ENCODE data around the gene TOMM40L.

The TOMM40L gene

DNA sequence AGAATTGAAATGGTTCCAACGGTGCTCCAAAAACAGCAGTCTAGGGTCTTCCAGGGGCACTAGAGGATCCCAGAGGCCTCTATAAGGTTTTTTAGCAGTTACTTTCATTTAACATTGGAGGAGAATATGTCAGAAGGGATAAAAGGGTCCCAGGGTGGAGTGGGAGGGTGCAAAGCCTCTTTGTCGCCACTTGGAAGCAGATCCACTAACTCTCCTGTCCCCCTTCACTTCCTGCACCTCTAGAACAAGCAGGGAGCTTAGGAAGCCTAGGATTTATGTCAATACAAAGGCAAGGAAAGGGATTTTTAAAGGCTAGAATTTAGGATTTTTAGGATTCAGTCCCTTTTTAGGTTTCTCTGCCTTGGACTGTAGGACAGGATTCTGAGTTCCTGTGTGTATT is 41.0 kb downstream of the TOMM40L start:
- DNase-seq (ENCODE audit: low read depth), result no peak
- TF ChIP-seq, protein P1, sequence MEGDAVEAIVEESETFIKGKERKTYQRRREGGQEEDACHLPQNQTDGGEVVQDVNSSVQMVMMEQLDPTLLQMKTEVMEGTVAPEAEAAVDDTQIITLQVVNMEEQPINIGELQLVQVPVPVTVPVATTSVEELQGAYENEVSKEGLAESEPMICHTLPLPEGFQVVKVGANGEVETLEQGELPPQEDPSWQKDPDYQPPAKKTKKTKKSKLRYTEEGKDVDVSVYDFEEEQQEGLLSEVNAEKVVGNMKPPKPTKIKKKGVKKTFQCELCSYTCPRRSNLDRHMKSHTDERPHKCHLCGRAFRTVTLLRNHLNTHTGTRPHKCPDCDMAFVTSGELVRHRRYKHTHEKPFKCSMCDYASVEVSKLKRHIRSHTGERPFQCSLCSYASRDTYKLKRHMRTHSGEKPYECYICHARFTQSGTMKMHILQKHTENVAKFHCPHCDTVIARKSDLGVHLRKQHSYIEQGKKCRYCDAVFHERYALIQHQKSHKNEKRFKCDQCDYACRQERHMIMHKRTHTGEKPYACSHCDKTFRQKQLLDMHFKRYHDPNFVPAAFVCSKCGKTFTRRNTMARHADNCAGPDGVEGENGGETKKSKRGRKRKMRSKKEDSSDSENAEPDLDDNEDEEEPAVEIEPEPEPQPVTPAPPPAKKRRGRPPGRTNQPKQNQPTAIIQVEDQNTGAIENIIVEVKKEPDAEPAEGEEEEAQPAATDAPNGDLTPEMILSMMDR (IDR thresholded peaks at IDR 0.05; ENCODE audit: control insufficient read depth, extremely low read depth, insufficient read depth), result no peak
- H3K4me3 ChIP-seq (ENCODE audit: low read depth, low read length), result no peak overlapping the region

DNA sequence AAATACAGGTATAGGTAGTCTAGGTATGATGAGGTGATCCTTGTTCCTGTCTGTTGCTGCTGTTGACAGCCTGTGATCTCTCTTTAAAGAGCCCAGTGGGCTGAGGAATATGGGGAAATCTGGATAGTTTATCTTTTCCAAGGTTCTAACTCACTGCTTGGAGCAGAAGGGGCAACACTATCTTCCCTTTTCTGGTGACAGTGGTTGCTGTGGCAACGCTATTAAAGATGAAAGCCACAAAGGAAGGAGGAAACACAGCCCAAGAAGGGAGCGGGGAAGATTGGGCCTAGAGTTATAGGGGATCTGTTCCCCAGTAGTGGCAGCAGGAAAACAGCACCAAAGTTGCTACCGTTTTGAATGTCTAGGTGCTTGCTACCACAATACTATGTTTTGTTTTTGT is 41.5 kb downstream of the TOMM40L start:
- DNase-seq (ENCODE audit: low read depth), result no peak

DNA sequence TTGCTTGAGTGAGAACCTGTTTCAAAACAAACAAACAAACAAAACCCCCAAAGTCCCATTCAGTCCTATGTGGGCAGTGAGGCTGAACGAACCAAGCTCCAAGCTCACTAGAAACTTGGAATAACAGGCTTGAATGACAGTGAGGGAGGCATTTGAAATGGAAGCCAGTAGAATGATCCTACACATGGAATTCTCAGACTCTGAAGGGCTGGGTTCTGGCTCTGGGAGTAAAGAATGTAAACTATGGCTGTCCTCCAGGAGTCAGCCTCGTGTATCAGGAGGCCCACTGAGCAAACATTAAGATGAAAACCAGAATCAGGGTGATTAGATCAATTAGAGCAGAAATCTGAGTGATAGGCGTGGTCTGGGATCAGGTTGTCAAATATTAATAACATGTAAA is 47.5 kb downstream of the TOMM40L start:
- H3K4me3 ChIP-seq (ENCODE audit: low read depth, low read length), result no peak overlapping the region
- TF ChIP-seq, protein P1 (IDR thresholded peaks at IDR 0.05; ENCODE audit: control insufficient read depth, extremely low read depth, insufficient read depth), result no peak
- no peak for DNase-seq (ENCODE audit: low read depth)

More for the DNA sequence above, 41.5 kb downstream of the TOMM40L start:
- TF ChIP-seq, protein P1 (IDR thresholded peaks at IDR 0.05; ENCODE audit: control insufficient read depth, extremely low read depth, insufficient read depth), result no peak
- no peak overlapping the region for H3K4me3 ChIP-seq (ENCODE audit: low read depth, low read length)

DNA sequence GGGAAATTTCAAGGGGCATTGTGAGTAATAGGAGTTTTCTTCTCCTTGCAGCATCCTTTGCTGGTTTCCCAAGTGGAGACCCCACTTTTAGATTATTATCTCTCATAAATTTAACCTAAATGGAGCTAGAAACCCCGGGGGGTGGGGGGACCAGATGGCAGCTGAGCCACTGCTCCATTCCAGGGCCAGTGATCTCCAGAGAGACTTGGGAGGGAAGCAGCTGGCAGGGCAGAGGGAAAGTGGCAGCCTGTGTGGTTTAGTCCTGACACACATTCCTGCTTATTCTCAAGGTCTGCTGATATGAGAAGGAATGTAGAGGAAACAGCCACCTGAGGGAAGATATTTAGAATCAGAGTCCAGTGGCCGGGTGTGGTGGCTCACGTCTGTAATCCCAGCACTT is 49.0 kb downstream of the TOMM40L start:
- no peak for DNase-seq (ENCODE audit: low read depth)

More for the DNA sequence above, 49.0 kb downstream of the TOMM40L start:
- TF ChIP-seq, protein P1 (IDR thresholded peaks at IDR 0.05; ENCODE audit: control insufficient read depth, extremely low read depth, insufficient read depth), result no peak
- no peak overlapping the region for H3K4me3 ChIP-seq (ENCODE audit: low read depth, low read length)
